ENCODE data around the gene YBX1. TPM values are rescaled to one million over a fixed set of nuclear protein-coding genes. Genes with fewer than 3 reads are reported as not detected.
"Not testable (repeated sequence)": the region's sequence is repeated elsewhere in the genome, so short reads cannot be mapped to it uniquely, and the experiment has no call there.

The YBX1 gene
- total RNA-seq, 6 donors from 2014 or later, result 309 to 564 (median 516) TPM

GRCh38 chr1:42747125-42747524 is 64.9 kb downstream of the YBX1 start:
- DNase-seq (peak in 1 of 2 donors; percentile 82), ATAC-seq (ENCODE audit: low FRiP score in 2 of 2) (peak in 1 of 2 donors; percentile 55)
- Histone ChIP-seq H3K9me3 (no peaks in the 10 kb centered on the region), H3K36me3 (peaks cover 20 to 57% (median 36%) of the 10 kb centered on the region in 4 donors), H3K27me3 (no peaks in the 10 kb centered on the region), H3K27ac (no peak overlapping the region), H3K4me1 (no peaks in the 10 kb centered on the region), H3K4me3 (no peak overlapping the region)
- WGBS, 2 donors, result 61 to 62% methylated on average over 9 to 14 of the region's 14 CpGs
- TF ChIP-seq CTCF (IDR thresholded peaks at IDR 0.05) (peak in 5 of 6 experiments; percentile 33 to 67 (median 51)), POLR2AphosphoS5 (IDR thresholded peaks at IDR 0.05) (no peak), EP300 (IDR thresholded peaks at IDR 0.05) (no peak)

- no peaks in the 10 kb centered on the region for H3K4me1 ChIP-seq
- no peaks in the 10 kb centered on the region for H3K9me3 ChIP-seq
- DNase-seq, result no peak
- peaks cover 28 to 65% (median 44%) of the 10 kb centered on the region in 4 donors for H3K36me3 ChIP-seq
- WGBS, 2 donors, result 86 to 95% methylated on average over 9 to 10 of the region's 10 CpGs
- H3K27me3 ChIP-seq, result no peaks in the 10 kb centered on the region
- no peak overlapping the region for H3K4me3 ChIP-seq
- ATAC-seq (ENCODE audit: low FRiP score in 2 of 2), result no peak
- no peak overlapping the region for H3K27ac ChIP-seq
- TF ChIP-seq POLR2AphosphoS5 (IDR thresholded peaks at IDR 0.05), result no peak
- TF ChIP-seq POLR2A (IDR thresholded peaks at IDR 0.05), result no peak
- TF ChIP-seq EP300 (IDR thresholded peaks at IDR 0.05), result no peak
- no peak for TF ChIP-seq CTCF (IDR thresholded peaks at IDR 0.05)
Observed at GRCh38 chr1:42748021-42748420, 65.8 kb downstream of the YBX1 start.

GRCh38 chr1:42748461-42749410 is 66.5 kb downstream of the YBX1 start:
- no peaks in the 10 kb centered on the region for H3K4me1 ChIP-seq
- no peak overlapping the region for H3K4me3 ChIP-seq
- no peaks in the 10 kb centered on the region for H3K9me3 ChIP-seq
- no peak for DNase-seq
- no peaks in the 10 kb centered on the region for H3K27me3 ChIP-seq
- peaks cover 28 to 73% (median 47%) of the 10 kb centered on the region in 4 donors for H3K36me3 ChIP-seq
- ATAC-seq (ENCODE audit: low FRiP score in 2 of 2), result peak in 1 of 2 donors; percentile 37
- no peak overlapping the region for H3K27ac ChIP-seq
- WGBS, 2 donors, result 85 to 86% methylated on average over 14 of the region's 14 CpGs
- no peak for TF ChIP-seq POLR2AphosphoS5 (IDR thresholded peaks at IDR 0.05)

- no peak overlapping the region for H3K4me3 ChIP-seq
- peaks cover 28 to 86% (median 59%) of the 10 kb centered on the region in 4 donors for H3K36me3 ChIP-seq
- no peak overlapping the region for H3K27ac ChIP-seq
- no peaks in the 10 kb centered on the region for H3K9me3 ChIP-seq
- TF ChIP-seq POLR2AphosphoS5 (IDR thresholded peaks at IDR 0.05) (no peak), POLR2A (IDR thresholded peaks at IDR 0.05) (no peak), EP300 (IDR thresholded peaks at IDR 0.05) (no peak), CTCF (IDR thresholded peaks at IDR 0.05) (no peak)
- WGBS, 2 donors, result 95% methylated on average over 11 to 12 of the region's 12 CpGs
- ATAC-seq (ENCODE audit: low FRiP score in 2 of 2) (no peak), DNase-seq (no peak)
- no peaks in the 10 kb centered on the region for H3K27me3 ChIP-seq
- no peaks in the 10 kb centered on the region for H3K4me1 ChIP-seq
Observed at GRCh38 chr1:42750041-42750440, 67.8 kb downstream of the YBX1 start.

- H3K4me3 ChIP-seq; DNase-seq; ATAC-seq (ENCODE audit: low FRiP score in 2 of 2); H3K9me3 ChIP-seq; H3K27me3 ChIP-seq; H3K4me1 ChIP-seq; H3K27ac ChIP-seq: not testable (repeated sequence)
- WGBS, 2 donors, result 96 to 97% methylated on average over 8 of the region's 8 CpGs
- peaks cover 20 to 90% (median 66%) of the 10 kb centered on the region in 4 donors for H3K36me3 ChIP-seq
Observed at GRCh38 chr1:42751511-42752070, 69.4 kb downstream of the YBX1 start.

Data from upper lobe of left lung (tissue), 6 donors.